Activated CD4-positive, CD25-positive, alpha-beta regulatory T cell treated with anti-CD3 and anti-CD28 coated beads, Interleukin-2, amount 50 U/mL, for 24 hours (primary cell): ENCODE measurements around the gene SLC45A1.
"Not testable (repeated sequence)": the region's sequence is repeated elsewhere in the genome, so short reads cannot be mapped to it uniquely, and the experiment has no call there.

Experiments used
- ATAC-seq, 2 donors: fragments of 150-1000 bp; cut with Tn5 transposase; one replicate each; pipeline ENCODE4 v1.10.0; 2021; ENCODE audit warnings: mild to moderate bottlenecking in 1 of 2, moderate library complexity in 1 of 2

SLC45A1 gene

GRCh38 chr1:8370046-8370881 lies 52.4 kb downstream of the SLC45A1 start:
- no peak for ATAC-seq

- no peak for ATAC-seq
Measured at GRCh38 chr1:8370905-8371315, 53.0 kb downstream of the SLC45A1 start.

GRCh38 chr1:8371372-8371991 lies 53.6 kb downstream of the SLC45A1 start:
- ATAC-seq, result no peak

GRCh38 chr1:8373125-8373524 lies 55.2 kb downstream of the SLC45A1 start:
- ATAC-seq, result no peak

GRCh38 chr1:8373581-8374241 lies 55.8 kb downstream of the SLC45A1 start:
- no peak for ATAC-seq

- ATAC-seq, result no peak
Measured at GRCh38 chr1:8374356-8374755, 56.4 kb downstream of the SLC45A1 start.

GRCh38 chr1:8374812-8375211 lies 56.9 kb downstream of the SLC45A1 start:
- peak in 1 of 2 donors; percentile 30 for ATAC-seq

GRCh38 chr1:8376358-8376840 lies 58.5 kb downstream of the SLC45A1 start:
- ATAC-seq, result no peak

GRCh38 chr1:8377271-8377981 lies 59.5 kb downstream of the SLC45A1 start:
- no peak for ATAC-seq

- no peak for ATAC-seq
Measured at GRCh38 chr1:8378178-8378577, 60.3 kb downstream of the SLC45A1 start.

GRCh38 chr1:8378981-8379470 lies 61.1 kb downstream of the SLC45A1 start:
- ATAC-seq, result no peak

- no peak for ATAC-seq
Measured at GRCh38 chr1:8379513-8380186, 61.7 kb downstream of the SLC45A1 start.

GRCh38 chr1:8380310-8380709 lies 62.4 kb downstream of the SLC45A1 start:
- ATAC-seq, result not testable (repeated sequence)

- no peak for ATAC-seq
Measured at GRCh38 chr1:8381618-8382017, 63.7 kb downstream of the SLC45A1 start.

GRCh38 chr1:8382051-8382505 lies 64.2 kb downstream of the SLC45A1 start:
- no peak for ATAC-seq

- no peak for ATAC-seq
Measured at GRCh38 chr1:8382608-8383505, 64.9 kb downstream of the SLC45A1 start.

- no peak for ATAC-seq
Measured at GRCh38 chr1:8384088-8384487, 66.2 kb downstream of the SLC45A1 start.

- peak; percentile 44 to 65 for ATAC-seq
Measured at GRCh38 chr1:8384577-8384976, 66.7 kb downstream of the SLC45A1 start.

GRCh38 chr1:8386247-8386646 lies 68.3 kb downstream of the SLC45A1 start:
- ATAC-seq, result no peak

- ATAC-seq, result no peak
Measured at GRCh38 chr1:8388732-8389562, 71.0 kb downstream of the SLC45A1 start.
